Kidney (tissue), 14 donors: Measurements from ENCODE around the gene LBX1. TPM values are rescaled to one million over a fixed set of nuclear protein-coding genes. Genes with fewer than 3 reads are reported as not detected.
A peak's percentile ranks its signal among the peaks of the same experiment; 100 is the strongest.

Experiments used
- DNase-seq, 5 donors: peaks; one replicate each; pipeline ENCODE4 v3.0.0-alpha.2; 2013 to 2020
- FAIRE-seq: peaks from 2 replicates; lab custom pipeline; 2012; peaks lifted over from hg19 to GRCh38; lab: Jason Lieb, UNC
- H3K27ac ChIP-seq, 2 donors: one replicate each; pipeline ENCODE4 v1.7.0; 2013; ENCODE audit warnings: low read depth in 2 of 2, low read length in 2 of 2, inconsistent platforms in 1 of 2
- H3K27me3 ChIP-seq: one replicate; pipeline ENCODE4 v1.7.1; 2013; ENCODE audit warnings: low read length, inconsistent platforms; ENCODE audit not compliant: control insufficient read depth, insufficient read depth
- H3K36me3 ChIP-seq, 3 donors: one replicate each; pipeline versions ENCODE4 v1.7.0 to v1.7.1; 2013; ENCODE audit warnings: low read length in 3 of 3, control low read depth in 1 of 3, inconsistent platforms in 1 of 3; ENCODE audit not compliant: insufficient read depth in 3 of 3, control insufficient read depth in 2 of 3
- H3K4me1 ChIP-seq, 3 donors: one replicate each; pipeline versions ENCODE4 v1.7.0 to v1.7.1; 2013; ENCODE audit warnings: low read length in 3 of 3, inconsistent platforms in 1 of 3, low read depth in 1 of 3; ENCODE audit not compliant: control insufficient read depth in 2 of 3, insufficient read depth in 2 of 3
- H3K4me3 ChIP-seq, 3 donors: one replicate each; pipeline versions ENCODE4 v1.7.0 to v1.8.1; 2013; ENCODE audit warnings: low read length in 3 of 3, control low read depth in 1 of 3, inconsistent platforms in 1 of 3
- H3K9ac ChIP-seq, 3 donors: one replicate each; pipeline versions ENCODE4 v1.7.0 to v1.7.1; 2013; ENCODE audit warnings: low read length in 3 of 3, control low read depth in 1 of 3, inconsistent platforms in 1 of 3
- H3K9me3 ChIP-seq, 3 donors: one replicate each; pipeline versions ENCODE4 v1.7.0 to v1.7.1; 2013; ENCODE audit warnings: low read length in 3 of 3, control low read depth in 1 of 3, inconsistent platforms in 1 of 3; ENCODE audit not compliant: control insufficient read depth in 2 of 3, insufficient read depth in 1 of 3
- CTCF ChIP-seq: IDR thresholded peaks from 3 replicates; pipeline ENCODE4 v1.5.1; 2012; ENCODE audit warnings: mild to moderate bottlenecking, moderate library complexity, borderline replicate concordance; ENCODE audit not compliant: insufficient read depth; ENCODE audit errors: extremely low read depth
- intact Hi-C: fragments of 100-400 bp; cut with DNase I; formaldehyde crosslinking; loops from one replicate; pipeline ENCODE4 v1.11.1; 2022
- polyA plus RNA-seq: library from polyadenylated mRNA; stranded (reverse); fragments of 350-450 nt; fragmentation: Illumina TruSeq; extraction: RNeasy Lipid Tissue Mini Kit (QIAGEN cat#74804); gene quantifications from one replicate; pipeline ENCODE4 v1.2.3, GENCODE V29; 2014; ENCODE audit warnings: low read depth, low replicate concordance; ENCODE audit not compliant: insufficient read depth
- total RNA-seq: library from RNA; stranded (reverse); fragmentation: NEBNext Ultra II Directional; extraction: Animal tissue kit (Norgen Biotek cat#: 25700); gene quantifications from one replicate; pipeline ENCODE4 v1.2.1, GENCODE V29; 2021
- donor health status: control.
- donor health status: control.
- donor health status: control.
- donor health status: control.
- donor health status: control.
- donor health status: DM: yes; HTN: yes; CAD: no.
- donor health status: Normal renal cell carcinoma (clear cell type).

Gene LBX1
- total and polyA plus RNA-seq, 2 donors from 2014 or later, result not detected

- Histone ChIP-seq H3K27me3 (peaks cover 34% of the 10 kb centered on the region), H3K9me3 (no peaks in the 10 kb centered on the region), H3K4me3 (no peak overlapping the region), H3K36me3 (no peaks in the 10 kb centered on the region), H3K27ac (no peak overlapping the region), H3K9ac (no peak overlapping the region), H3K4me1 (no peaks in the 10 kb centered on the region)
- no peak for DNase-seq
- FAIRE-seq, result no peak
- TF ChIP-seq CTCF, result no peak
- intact Hi-C loops, result no loop called here
Observed at GRCh38 chr10:101241840-101242707, 12.8 kb upstream of the LBX1 start.

GRCh38 chr10:101238732-101239105 is 9.5 kb upstream of the LBX1 start:
- H3K4me1 ChIP-seq, result no peaks in the 10 kb centered on the region
- H3K36me3 ChIP-seq, result no peaks in the 10 kb centered on the region
- H3K9ac ChIP-seq, result no peak overlapping the region
- peak in 1 of 5 donors; percentile 40 for DNase-seq
- peaks cover 0 to 2% (median 0%) of the 10 kb centered on the region in 3 donors for H3K9me3 ChIP-seq
- H3K27me3 ChIP-seq, result peaks cover 61% of the 10 kb centered on the region
- TF ChIP-seq CTCF, result peak; percentile 33
- H3K27ac ChIP-seq, result no peak overlapping the region
- no peak for FAIRE-seq
- H3K4me3 ChIP-seq, result no peak overlapping the region
- intact Hi-C loops, result no loop called here

DNA sequence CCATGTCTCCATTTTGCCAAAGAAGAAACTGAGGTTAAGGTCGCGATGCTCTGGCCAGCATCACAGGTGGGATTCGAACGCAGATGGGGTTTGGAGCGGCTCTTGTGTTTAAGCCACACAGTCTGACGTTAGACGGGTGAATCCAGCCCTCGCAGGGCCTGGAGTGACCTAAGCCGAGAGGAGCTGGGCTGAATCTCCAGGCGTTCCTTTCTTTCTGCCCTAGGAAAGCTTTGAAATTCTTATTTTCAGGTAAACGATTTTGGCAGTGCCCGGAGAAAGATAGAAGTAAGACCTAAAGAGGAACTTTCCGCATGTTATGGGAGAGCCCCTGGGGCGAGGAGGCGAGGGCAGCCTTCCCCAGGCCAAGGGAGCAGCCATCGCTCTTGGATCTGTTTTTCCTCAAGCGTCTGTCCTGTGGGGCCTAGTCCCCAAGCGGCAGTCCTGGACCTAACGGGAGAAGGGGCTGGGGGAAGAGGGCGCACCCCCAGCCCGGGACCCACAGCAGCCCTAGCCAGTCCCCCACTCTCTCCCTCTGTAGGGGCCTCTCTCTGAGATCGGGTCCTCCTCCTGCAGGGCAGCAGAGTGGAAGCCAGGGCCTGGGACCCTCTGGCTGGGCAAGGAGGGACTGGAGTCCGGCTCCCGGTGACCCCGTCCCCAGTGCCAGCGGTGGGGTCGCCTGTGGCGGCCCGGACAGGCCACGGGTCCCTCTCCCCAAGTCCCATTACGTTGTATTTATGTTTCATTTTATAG is 8.9 kb upstream of the LBX1 start:
- Histone ChIP-seq H3K27me3 (peaks cover 66% of the 10 kb centered on the region), H3K4me1 (no peaks in the 10 kb centered on the region), H3K27ac (no peak overlapping the region), H3K9ac (no peak overlapping the region), H3K4me3 (no peak overlapping the region), H3K9me3 (peaks cover 0 to 2% (median 0%) of the 10 kb centered on the region in 3 donors), H3K36me3 (no peaks in the 10 kb centered on the region)
- FAIRE-seq (no peak), DNase-seq (no peak)
- TF ChIP-seq CTCF, result no peak
- intact Hi-C loops, result no loop called here
